Measurements from ENCODE around the gene RRP12.
A peak's percentile ranks its signal among the peaks of the same experiment; 100 is the strongest.

RRP12 gene

DNA sequence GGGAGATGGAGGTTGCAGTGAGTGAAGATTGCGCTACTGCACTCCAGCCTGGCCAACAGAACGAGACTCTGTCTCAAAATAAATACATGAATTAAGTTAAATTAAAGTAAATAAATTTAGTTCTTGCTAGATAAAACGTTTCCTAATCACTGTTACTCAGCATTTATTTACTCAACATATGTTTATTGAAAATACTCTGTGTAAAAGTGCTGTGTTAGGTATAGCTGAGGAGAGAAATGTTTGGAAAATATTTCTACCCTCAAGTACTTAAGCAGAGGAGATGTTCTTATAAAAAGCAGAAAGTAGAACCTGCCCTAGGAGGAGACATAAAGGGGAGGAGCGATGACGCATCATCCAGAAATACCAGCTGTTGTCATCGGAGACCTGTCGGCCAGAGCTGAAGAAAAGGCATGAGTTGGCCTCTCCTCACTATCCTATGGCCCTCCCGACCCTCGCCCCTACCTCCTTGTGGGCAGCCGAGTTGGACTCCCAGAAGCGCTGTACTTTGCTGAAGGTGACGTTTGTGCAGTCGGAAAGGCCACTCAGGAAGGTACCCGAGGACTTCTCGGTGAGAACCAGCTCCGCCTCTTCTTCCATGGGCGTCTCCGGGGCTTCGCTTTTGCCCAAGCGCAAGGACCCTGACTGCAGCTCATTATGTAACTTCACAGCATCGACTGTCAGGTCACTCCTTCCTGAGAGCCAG, 1.1 kb downstream of the RRP12 start:
- Histone ChIP-seq H3K27ac (ENCODE audit: low read depth, low read length) (no peak overlapping the region), H2BK5ac (ENCODE audit: low read depth, low read length, poor library complexity) (no peak overlapping the region), H4K91ac (ENCODE audit: low read depth, low read length) (no peak overlapping the region), H3K79me1 (ENCODE audit: low read length) (no peaks in the 10 kb centered on the region), H3K9me3 (ENCODE audit: insufficient read depth, low read depth, low read length) (no peaks in the 10 kb centered on the region), H3K36me3 (ENCODE audit: control insufficient read depth in 1 of 2, insufficient read depth in 2 of 2, low read length in 2 of 2) (peaks cover 4 to 5% of the 10 kb centered on the region in 2 experiments), H3K9ac (ENCODE audit: low read length) (no peak overlapping the region), H2BK120ac (ENCODE audit: insufficient read depth, low read length, poor library complexity) (no peak overlapping the region), H3K27me3 (ENCODE audit: insufficient read depth, low read length) (no peaks in the 10 kb centered on the region), H3K4me2 (ENCODE audit: low read length) (peak overlapping the region; percentile 80), H3K4ac (ENCODE audit: low read depth, low read length) (no peak overlapping the region), H4K8ac (ENCODE audit: low read depth, low read length) (no peak overlapping the region), H3K18ac (ENCODE audit: low read length) (no peak overlapping the region), H3K79me2 (ENCODE audit: control insufficient read depth, insufficient read depth, low read length, poor library complexity) (no peaks in the 10 kb centered on the region), H2BK12ac (ENCODE audit: low read length) (no peak overlapping the region), H3K4me1 (ENCODE audit: control insufficient read depth in 1 of 2, insufficient read depth in 2 of 2, low read length in 2 of 2) (peaks cover 2 to 4% of the 10 kb centered on the region in 2 experiments), H3K23ac (ENCODE audit: low read length) (no peak overlapping the region), H3K14ac (ENCODE audit: low read length) (no peak overlapping the region), H2AK5ac (ENCODE audit: low read length) (no peak overlapping the region), H3K4me3 (ENCODE audit: low read depth, low read length) (peak overlapping the region; percentile 4), H2AFZ (ENCODE audit: insufficient read depth, low read length, poor library complexity) (no peak overlapping the region), H4K12ac (ENCODE audit: low read depth, low read length) (no peak overlapping the region)
- no CpG with 5 or more reads among the region's 21 CpGs for WGBS (ENCODE audit: extremely low coverage, insufficient coverage, insufficient read length)
- peak; percentile 81 for DNase-seq

DNA sequence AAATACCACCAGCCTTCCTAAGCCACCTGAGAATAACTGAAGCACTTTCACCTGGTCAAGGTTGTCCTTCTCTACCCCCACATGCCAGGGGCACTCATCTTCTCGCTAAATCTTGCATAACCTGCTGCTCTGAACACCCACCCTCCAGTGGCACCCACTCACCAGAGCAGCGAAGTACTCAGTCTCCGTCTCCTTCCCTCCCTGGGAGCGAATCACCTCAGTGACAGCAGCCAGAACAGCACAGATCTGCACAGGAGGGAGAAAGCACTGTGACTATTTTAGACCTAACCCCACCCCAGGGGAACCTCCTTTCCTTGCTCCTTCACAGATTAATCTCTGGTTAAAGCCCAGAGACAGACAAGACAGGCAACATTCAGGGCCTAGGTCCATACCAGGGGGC, 5.1 kb downstream of the RRP12 start:
- Histone ChIP-seq H3K4me2 (ENCODE audit: low read length) (no peak overlapping the region), H3K14ac (ENCODE audit: low read length) (no peak overlapping the region), H4K91ac (ENCODE audit: low read depth, low read length) (no peak overlapping the region), H2AK5ac (ENCODE audit: low read length) (no peak overlapping the region), H3K27me3 (ENCODE audit: insufficient read depth, low read length) (no peaks in the 10 kb centered on the region), H2BK120ac (ENCODE audit: insufficient read depth, low read length, poor library complexity) (no peak overlapping the region), H3K23ac (ENCODE audit: low read length) (no peak overlapping the region), H2BK12ac (ENCODE audit: low read length) (no peak overlapping the region), H3K79me2 (ENCODE audit: control insufficient read depth, insufficient read depth, low read length, poor library complexity) (no peaks in the 10 kb centered on the region), H2BK5ac (ENCODE audit: low read depth, low read length, poor library complexity) (no peak overlapping the region), H4K12ac (ENCODE audit: low read depth, low read length) (no peak overlapping the region), H3K4me3 (ENCODE audit: low read depth, low read length) (no peak overlapping the region), H3K36me3 (ENCODE audit: control insufficient read depth in 1 of 2, insufficient read depth in 2 of 2, low read length in 2 of 2) (peaks cover 5 to 14% of the 10 kb centered on the region in 2 experiments), H2AFZ (ENCODE audit: insufficient read depth, low read length, poor library complexity) (no peak overlapping the region), H3K4ac (ENCODE audit: low read depth, low read length) (no peak overlapping the region), H3K9me3 (ENCODE audit: insufficient read depth, low read depth, low read length) (no peaks in the 10 kb centered on the region), H3K4me1 (ENCODE audit: control insufficient read depth in 1 of 2, insufficient read depth in 2 of 2, low read length in 2 of 2) (peaks cover 2 to 4% of the 10 kb centered on the region in 2 experiments), H3K79me1 (ENCODE audit: low read length) (no peaks in the 10 kb centered on the region), H4K8ac (ENCODE audit: low read depth, low read length) (no peak overlapping the region), H3K9ac (ENCODE audit: low read length) (no peak overlapping the region), H3K18ac (ENCODE audit: low read length) (no peak overlapping the region), H3K27ac (ENCODE audit: low read depth, low read length) (no peak overlapping the region)
- DNase-seq = no peak
- WGBS (ENCODE audit: extremely low coverage, insufficient coverage, insufficient read length) = no CpG with 5 or more reads among the region's 4 CpGs

- Histone ChIP-seq H2AK5ac (ENCODE audit: low read length) (no peak overlapping the region), H3K23ac (ENCODE audit: low read length) (no peak overlapping the region), H3K9me3 (ENCODE audit: insufficient read depth, low read depth, low read length) (no peaks in the 10 kb centered on the region), H3K4me1 (ENCODE audit: control insufficient read depth in 1 of 2, insufficient read depth in 2 of 2, low read length in 2 of 2) (no peaks in the 10 kb centered on the region), H3K79me2 (ENCODE audit: control insufficient read depth, insufficient read depth, low read length, poor library complexity) (no peaks in the 10 kb centered on the region), H3K36me3 (ENCODE audit: control insufficient read depth in 1 of 2, insufficient read depth in 2 of 2, low read length in 2 of 2) (peaks cover 26 to 38% of the 10 kb centered on the region in 2 experiments), H3K27ac (ENCODE audit: low read depth, low read length) (no peak overlapping the region), H4K12ac (ENCODE audit: low read depth, low read length) (no peak overlapping the region), H2BK5ac (ENCODE audit: low read depth, low read length, poor library complexity) (no peak overlapping the region), H3K18ac (ENCODE audit: low read length) (no peak overlapping the region), H4K91ac (ENCODE audit: low read depth, low read length) (no peak overlapping the region), H2BK12ac (ENCODE audit: low read length) (no peak overlapping the region), H2BK120ac (ENCODE audit: insufficient read depth, low read length, poor library complexity) (no peak overlapping the region), H2AFZ (ENCODE audit: insufficient read depth, low read length, poor library complexity) (no peak overlapping the region), H3K79me1 (ENCODE audit: low read length) (no peaks in the 10 kb centered on the region), H3K4me2 (ENCODE audit: low read length) (no peak overlapping the region), H3K4me3 (ENCODE audit: low read depth, low read length) (no peak overlapping the region), H3K9ac (ENCODE audit: low read length) (no peak overlapping the region), H3K27me3 (ENCODE audit: insufficient read depth, low read length) (no peaks in the 10 kb centered on the region), H4K8ac (ENCODE audit: low read depth, low read length) (no peak overlapping the region), H3K14ac (ENCODE audit: low read length) (no peak overlapping the region), H3K4ac (ENCODE audit: low read depth, low read length) (no peak overlapping the region)
- WGBS (ENCODE audit: extremely low coverage, insufficient coverage, insufficient read length) = no CpG with 5 or more reads among the region's 8 CpGs
- no peak for DNase-seq
These were observed 8.0 kb downstream of the RRP12 start for GRCh38 chr10:97393034-97393573.

DNA sequence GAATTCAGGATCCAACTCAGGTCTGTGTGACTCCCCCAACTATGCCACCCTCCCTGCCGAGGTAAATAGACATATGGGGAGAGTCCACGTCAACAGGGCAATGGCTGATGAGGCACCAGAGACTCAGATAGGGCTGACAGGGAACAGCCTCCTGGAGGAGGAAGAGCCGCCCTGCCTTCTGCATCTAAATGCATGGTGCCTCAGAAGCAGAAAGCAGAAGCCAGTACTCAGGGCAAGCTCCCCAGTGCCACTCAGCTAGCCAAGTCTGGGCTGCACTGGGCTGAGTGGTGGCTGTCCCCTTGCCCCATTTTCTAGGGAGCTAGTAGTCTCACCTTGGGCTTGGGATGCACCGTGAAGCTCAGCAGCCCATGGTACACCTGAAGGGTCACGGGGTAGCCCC, 11.0 kb downstream of the RRP12 start:
- Histone ChIP-seq H3K4ac (ENCODE audit: low read depth, low read length) (no peak overlapping the region), H2BK120ac (ENCODE audit: insufficient read depth, low read length, poor library complexity) (no peak overlapping the region), H3K23ac (ENCODE audit: low read length) (no peak overlapping the region), H3K79me1 (ENCODE audit: low read length) (no peaks in the 10 kb centered on the region), H3K4me3 (ENCODE audit: low read depth, low read length) (no peak overlapping the region), H3K9me3 (ENCODE audit: insufficient read depth, low read depth, low read length) (no peaks in the 10 kb centered on the region), H4K12ac (ENCODE audit: low read depth, low read length) (no peak overlapping the region), H3K9ac (ENCODE audit: low read length) (no peak overlapping the region), H3K27ac (ENCODE audit: low read depth, low read length) (no peak overlapping the region), H2AFZ (ENCODE audit: insufficient read depth, low read length, poor library complexity) (no peak overlapping the region), H2AK5ac (ENCODE audit: low read length) (no peak overlapping the region), H2BK12ac (ENCODE audit: low read length) (no peak overlapping the region), H3K18ac (ENCODE audit: low read length) (no peak overlapping the region), H4K8ac (ENCODE audit: low read depth, low read length) (no peak overlapping the region), H3K36me3 (ENCODE audit: control insufficient read depth in 1 of 2, insufficient read depth in 2 of 2, low read length in 2 of 2) (peaks cover 31 to 47% of the 10 kb centered on the region in 2 experiments), H3K4me1 (ENCODE audit: control insufficient read depth in 1 of 2, insufficient read depth in 2 of 2, low read length in 2 of 2) (no peaks in the 10 kb centered on the region), H3K14ac (ENCODE audit: low read length) (no peak overlapping the region), H2BK5ac (ENCODE audit: low read depth, low read length, poor library complexity) (no peak overlapping the region), H3K27me3 (ENCODE audit: insufficient read depth, low read length) (no peaks in the 10 kb centered on the region), H3K79me2 (ENCODE audit: control insufficient read depth, insufficient read depth, low read length, poor library complexity) (no peaks in the 10 kb centered on the region), H4K91ac (ENCODE audit: low read depth, low read length) (no peak overlapping the region), H3K4me2 (ENCODE audit: low read length) (no peak overlapping the region)
- DNase-seq = no peak
- no CpG with 5 or more reads among the region's 5 CpGs for WGBS (ENCODE audit: extremely low coverage, insufficient coverage, insufficient read length)
